Stomach (tissue), 9 donors: ENCODE measurements around the gene TMEM132D. TPM values are rescaled to one million over a fixed set of nuclear protein-coding genes. Genes with fewer than 3 reads are reported as not detected.

Source experiments
- DNase-seq, 2 donors: peaks; one replicate each; pipeline versions ENCODE4 v3.0.0 to v3.0.0-alpha.2; 2013 to 2019
- H3K27ac ChIP-seq, 5 donors: fragments of 200-600 bp in 4 of 5; sonication (generic) in 4 of 5; one replicate each; pipeline ENCODE4 v1.5.1; 2013 to 2019; ENCODE audit warnings: mild to moderate bottlenecking in 1 of 5, moderate library complexity in 1 of 5
- H3K27me3 ChIP-seq, 3 donors: fragments of 200-600 bp; sonication (generic); one replicate each; pipeline ENCODE4 v1.5.1; 2017 to 2019; ENCODE audit warnings: mixed run types in 1 of 3
- H3K36me3 ChIP-seq, 4 donors: fragments of 200-600 bp; sonication (generic); 1 replicate in 3 of 4; 2 replicates in 1 of 4; pipeline ENCODE4 v1.5.1; 2016 to 2019
- H3K4me1 ChIP-seq, 4 donors: fragments of 200-600 bp; sonication (generic); one replicate each; pipeline ENCODE4 v1.5.1; 2016 to 2019
- H3K4me3 ChIP-seq, 4 donors: fragments of 200-600 bp; sonication (generic) in 3 of 4; one replicate each; pipeline ENCODE4 v1.5.1; 2016 to 2019; ENCODE audit warnings: mild to moderate bottlenecking in 1 of 4
- H3K9me3 ChIP-seq, 4 donors: fragments of 200-600 bp; sonication (generic); one replicate each; pipeline ENCODE4 v1.5.1; 2016 to 2019
- EP300 ChIP-seq: sonication (generic); formaldehyde crosslinking; IDR thresholded peaks from one replicate; pipeline ENCODE4 v1.6.1; 2017; ENCODE audit warnings: antibody characterized with exemption
- POLR2A ChIP-seq, 4 donors: fragments of 450-650 bp; IDR thresholded peaks; one replicate each; pipeline ENCODE4 v1.6.1; 2016; ENCODE audit warnings: antibody characterized with exemption in 4 of 4, control low read depth in 2 of 4, mild to moderate bottlenecking in 1 of 4, moderate library complexity in 1 of 4
- POLR2AphosphoS5 ChIP-seq, 3 donors: sonication (generic); formaldehyde crosslinking; IDR thresholded peaks; one replicate each; pipeline ENCODE4 v1.6.1; 2016; ENCODE audit warnings: antibody characterized with exemption in 3 of 3
- WGBS, 5 donors: extraction: QIAGEN DNeasy Blood & Tissue Kit in 3 of 5; methylation state at CpG; one replicate each; pipeline versions ENCODE4 v1.1.5 to v1.1.7; 2013 to 2018; 5-methylcytosine and 5-hydroxymethylcytosine counted together
- intact Hi-C: fragments of 100-400 bp; cut with DNase I; formaldehyde crosslinking; loops from one replicate; pipeline ENCODE4 v1.15.1; 2023; ENCODE audit warnings: low total_unique reads
- polyA plus RNA-seq, 3 donors: library from polyadenylated mRNA; stranded (reverse); fragments of 200-250 nt; gene quantifications; one replicate each; pipeline ENCODE4 v1.2.3, GENCODE V29; 2013
- total RNA-seq, 5 donors: library from RNA; depleted of rRNA; stranded (reverse); fragments of >200 nt; gene quantifications; one replicate each; pipeline versions ENCODE4 v1.1.0 to v1.2.3, GENCODE V29; 2014 to 2016
- TF ChIP-seq, protein P1 (sequence below), 7 experiments: fragments of 450-650 bp in 4 of 7; fragments of 200-600 bp in 3 of 7; sonication (generic) in 3 of 7; IDR thresholded peaks; one replicate each; pipeline ENCODE4 v1.5.1; 2016 to 2019; ENCODE audit warnings: antibody characterized with exemption in 7 of 7, control low read depth in 2 of 7, mild to moderate bottlenecking in 1 of 7
- donor health status: healthy with polysubstance abuse.
- donor health status: Bipolar disorder and iron deficiency.
- donor health status: healthy.

TMEM132D gene
- total and polyA plus RNA-seq, 8 donors = 0.29 to 0.92 TPM; not detected in 6

DNA sequence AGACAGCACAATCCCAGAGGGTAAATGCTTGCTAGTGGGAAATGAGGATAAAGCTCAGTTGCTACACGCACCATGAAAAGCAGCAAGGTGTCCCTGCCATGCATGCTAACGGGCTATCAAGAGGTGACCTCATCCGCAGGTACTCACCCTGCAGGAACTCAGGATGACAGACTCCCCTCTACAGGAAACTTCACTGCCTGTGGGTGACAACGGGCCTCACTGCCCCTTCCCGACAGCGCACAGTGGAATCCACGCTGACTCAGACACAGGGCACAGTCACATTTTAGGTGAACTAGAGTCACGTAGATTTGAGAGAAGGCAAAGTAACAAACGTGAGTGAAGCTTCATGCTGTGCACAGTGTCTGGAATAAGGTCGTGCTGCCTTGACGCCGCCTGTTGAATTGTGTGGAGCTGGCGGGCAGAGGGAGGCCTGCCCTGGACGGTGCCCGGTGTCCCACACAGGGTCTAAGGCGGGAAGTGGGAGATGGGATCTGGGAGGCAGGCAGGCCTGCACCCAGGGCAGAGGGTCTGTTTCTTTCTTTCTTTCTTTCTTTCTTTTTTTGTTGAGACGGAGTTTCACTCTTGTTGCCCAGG, 331.8 kb downstream of the TMEM132D start:
- TF ChIP-seq EP300 (no peak), POLR2AphosphoS5 (IDR thresholded peaks at IDR 0.05) (no peak), POLR2A (IDR thresholded peaks at IDR 0.05) (no peak)
- TF ChIP-seq, protein P1, sequence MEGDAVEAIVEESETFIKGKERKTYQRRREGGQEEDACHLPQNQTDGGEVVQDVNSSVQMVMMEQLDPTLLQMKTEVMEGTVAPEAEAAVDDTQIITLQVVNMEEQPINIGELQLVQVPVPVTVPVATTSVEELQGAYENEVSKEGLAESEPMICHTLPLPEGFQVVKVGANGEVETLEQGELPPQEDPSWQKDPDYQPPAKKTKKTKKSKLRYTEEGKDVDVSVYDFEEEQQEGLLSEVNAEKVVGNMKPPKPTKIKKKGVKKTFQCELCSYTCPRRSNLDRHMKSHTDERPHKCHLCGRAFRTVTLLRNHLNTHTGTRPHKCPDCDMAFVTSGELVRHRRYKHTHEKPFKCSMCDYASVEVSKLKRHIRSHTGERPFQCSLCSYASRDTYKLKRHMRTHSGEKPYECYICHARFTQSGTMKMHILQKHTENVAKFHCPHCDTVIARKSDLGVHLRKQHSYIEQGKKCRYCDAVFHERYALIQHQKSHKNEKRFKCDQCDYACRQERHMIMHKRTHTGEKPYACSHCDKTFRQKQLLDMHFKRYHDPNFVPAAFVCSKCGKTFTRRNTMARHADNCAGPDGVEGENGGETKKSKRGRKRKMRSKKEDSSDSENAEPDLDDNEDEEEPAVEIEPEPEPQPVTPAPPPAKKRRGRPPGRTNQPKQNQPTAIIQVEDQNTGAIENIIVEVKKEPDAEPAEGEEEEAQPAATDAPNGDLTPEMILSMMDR (IDR thresholded peaks at IDR 0.05) = no peak
- Histone ChIP-seq H3K4me1 (no peaks in the 10 kb centered on the region), H3K27me3 (no peaks in the 10 kb centered on the region), H3K4me3 (no peak overlapping the region), H3K36me3 (no peaks in the 10 kb centered on the region), H3K27ac (no peak overlapping the region), H3K9me3 (no peaks in the 10 kb centered on the region)
- no peak for DNase-seq
- intact Hi-C loops = no loop called here
- WGBS, 5 donors = 81 to 86% (median 83%) methylated on average over 17 of the region's 17 CpGs

DNA sequence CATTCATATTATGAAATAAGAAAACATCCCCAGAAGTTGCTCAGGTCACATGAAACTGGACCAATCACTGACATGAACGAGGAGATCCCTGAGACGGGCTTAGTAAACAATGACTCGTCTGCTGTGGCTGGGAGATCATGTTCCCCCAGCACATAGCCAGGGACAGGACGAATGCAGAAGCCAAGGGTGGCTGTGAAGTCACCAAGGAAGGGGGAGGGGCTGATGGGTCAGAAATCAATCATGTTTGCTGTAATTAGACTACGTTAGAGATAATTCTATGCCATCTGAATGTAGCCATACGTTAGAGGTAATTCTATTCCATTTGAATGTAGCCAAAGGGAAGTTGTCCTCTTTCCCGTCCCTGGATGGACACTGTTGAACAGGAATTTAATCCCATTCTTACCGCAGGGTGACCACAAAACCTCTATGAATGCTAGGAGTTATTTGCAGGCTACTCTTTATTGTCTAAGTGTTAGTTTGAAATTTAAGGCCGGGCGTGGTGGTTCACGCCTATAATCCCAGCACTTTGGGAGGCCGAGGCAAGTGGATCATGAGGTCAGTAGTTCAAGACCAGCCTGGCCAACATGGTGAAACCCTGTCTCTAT, 332.9 kb downstream of the TMEM132D start:
- Histone ChIP-seq H3K9me3 (no peaks in the 10 kb centered on the region), H3K4me1 (no peaks in the 10 kb centered on the region), H3K4me3 (no peak overlapping the region), H3K27me3 (no peaks in the 10 kb centered on the region), H3K27ac (no peak overlapping the region), H3K36me3 (no peaks in the 10 kb centered on the region)
- no peak for TF ChIP-seq POLR2AphosphoS5 (IDR thresholded peaks at IDR 0.05)
- TF ChIP-seq, protein P1 (IDR thresholded peaks at IDR 0.05) = no peak
- TF ChIP-seq POLR2A (IDR thresholded peaks at IDR 0.05) = no peak
- TF ChIP-seq EP300 = no peak
- intact Hi-C loops = no loop called here
- no peak for DNase-seq
- WGBS, 5 donors = 66 to 72% (median 68%) methylated on average over 12 of the region's 12 CpGs

DNA sequence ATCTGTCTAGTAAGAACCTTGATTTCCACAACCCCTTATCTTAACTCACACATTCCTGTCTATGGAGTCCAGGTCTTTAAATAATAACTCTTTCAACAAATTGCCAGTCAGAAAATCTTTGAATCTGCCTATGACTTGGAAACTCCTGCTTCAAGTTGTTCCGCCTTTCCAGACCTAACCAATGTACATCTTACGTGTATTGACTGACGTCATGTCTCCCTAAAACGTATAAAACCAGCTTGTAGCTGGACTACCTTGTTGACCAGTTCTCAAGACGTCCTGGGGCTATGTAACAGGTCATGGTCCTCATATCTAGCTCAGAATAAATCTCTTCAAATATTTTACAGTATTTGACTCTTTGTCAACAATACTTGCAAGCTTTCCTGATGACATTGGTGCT, 337.0 kb downstream of the TMEM132D start:
- no peak for DNase-seq
- Histone ChIP-seq H3K27ac (no peak overlapping the region), H3K9me3 (peaks cover 0 to 6% (median 0%) of the 10 kb centered on the region in 4 donors), H3K36me3 (no peaks in the 10 kb centered on the region), H3K4me3 (no peak overlapping the region), H3K27me3 (no peaks in the 10 kb centered on the region), H3K4me1 (no peaks in the 10 kb centered on the region)
- intact Hi-C loops = no loop called here
- TF ChIP-seq EP300 = no peak
- TF ChIP-seq POLR2A (IDR thresholded peaks at IDR 0.05) = no peak
- TF ChIP-seq, protein P1 (IDR thresholded peaks at IDR 0.05) = no peak
- no peak for TF ChIP-seq POLR2AphosphoS5 (IDR thresholded peaks at IDR 0.05)
- 74 to 81% (median 79%) methylated on average over 5 of the region's 5 CpGs for WGBS, 5 donors

DNA sequence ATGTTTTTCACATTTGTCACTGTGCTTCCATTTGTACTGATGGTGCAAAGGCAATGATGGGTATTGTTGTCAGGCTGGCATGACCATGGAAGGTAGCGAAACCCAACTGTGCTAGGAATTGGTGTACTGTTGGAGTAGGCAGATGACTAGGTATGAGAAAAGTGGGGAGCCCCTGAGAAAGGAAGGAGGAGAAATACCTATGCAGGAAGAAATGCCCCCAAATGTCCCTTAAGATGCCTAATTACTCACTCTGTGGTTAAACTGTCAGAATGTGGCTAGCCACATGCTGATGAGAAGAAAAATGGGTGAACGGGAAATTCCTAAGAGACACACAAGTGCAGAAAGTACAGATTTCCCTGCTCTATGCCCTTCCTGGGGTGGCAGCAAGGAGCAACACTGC, 339.1 kb downstream of the TMEM132D start:
- TF ChIP-seq EP300 = no peak
- no peak for TF ChIP-seq POLR2A (IDR thresholded peaks at IDR 0.05)
- TF ChIP-seq POLR2AphosphoS5 (IDR thresholded peaks at IDR 0.05) = no peak
- TF ChIP-seq, protein P1 (IDR thresholded peaks at IDR 0.05) = no peak
- H3K36me3 ChIP-seq = no peaks in the 10 kb centered on the region
- WGBS, 5 donors = 68 to 91% (median 86%) methylated on average over 2 of the region's 2 CpGs
- no peak overlapping the region for H3K27ac ChIP-seq
- H3K4me1 ChIP-seq = no peaks in the 10 kb centered on the region
- no peaks in the 10 kb centered on the region for H3K27me3 ChIP-seq
- intact Hi-C loops = no loop called here
- no peak overlapping the region for H3K4me3 ChIP-seq
- peaks cover 0 to 6% (median 0%) of the 10 kb centered on the region in 4 donors for H3K9me3 ChIP-seq
- DNase-seq = no peak
